ENCODE measurements around the gene DDX6.
"Not testable (repeated sequence)": the region's sequence is repeated elsewhere in the genome, so short reads cannot be mapped to it uniquely, and the experiment has no call there.

DNA sequence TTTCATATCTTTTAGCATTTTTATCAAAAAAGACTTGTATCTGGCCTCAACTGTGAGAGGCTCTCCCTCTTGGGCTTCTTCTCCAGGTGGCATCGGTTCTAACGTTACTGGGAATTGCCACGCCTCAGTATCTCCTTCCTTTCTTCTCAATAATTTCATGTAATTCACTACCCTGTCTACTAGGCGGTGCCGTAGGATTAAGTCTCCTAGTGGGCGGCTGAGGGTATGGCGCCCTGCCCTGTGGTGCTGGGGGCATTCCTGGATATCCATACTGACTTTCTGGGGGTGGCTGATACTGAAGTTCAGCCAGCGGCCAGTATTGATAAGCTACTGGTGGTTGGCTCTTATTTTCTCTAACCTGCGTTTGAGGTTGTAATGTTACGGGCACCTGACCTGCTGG, 62.9 kb downstream of the DDX6 start:
- TF ChIP-seq, protein P1, sequence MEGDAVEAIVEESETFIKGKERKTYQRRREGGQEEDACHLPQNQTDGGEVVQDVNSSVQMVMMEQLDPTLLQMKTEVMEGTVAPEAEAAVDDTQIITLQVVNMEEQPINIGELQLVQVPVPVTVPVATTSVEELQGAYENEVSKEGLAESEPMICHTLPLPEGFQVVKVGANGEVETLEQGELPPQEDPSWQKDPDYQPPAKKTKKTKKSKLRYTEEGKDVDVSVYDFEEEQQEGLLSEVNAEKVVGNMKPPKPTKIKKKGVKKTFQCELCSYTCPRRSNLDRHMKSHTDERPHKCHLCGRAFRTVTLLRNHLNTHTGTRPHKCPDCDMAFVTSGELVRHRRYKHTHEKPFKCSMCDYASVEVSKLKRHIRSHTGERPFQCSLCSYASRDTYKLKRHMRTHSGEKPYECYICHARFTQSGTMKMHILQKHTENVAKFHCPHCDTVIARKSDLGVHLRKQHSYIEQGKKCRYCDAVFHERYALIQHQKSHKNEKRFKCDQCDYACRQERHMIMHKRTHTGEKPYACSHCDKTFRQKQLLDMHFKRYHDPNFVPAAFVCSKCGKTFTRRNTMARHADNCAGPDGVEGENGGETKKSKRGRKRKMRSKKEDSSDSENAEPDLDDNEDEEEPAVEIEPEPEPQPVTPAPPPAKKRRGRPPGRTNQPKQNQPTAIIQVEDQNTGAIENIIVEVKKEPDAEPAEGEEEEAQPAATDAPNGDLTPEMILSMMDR (IDR thresholded peaks at IDR 0.05) = 0 out of 2 replicates have a peak, but pooled peaks have one; percentile 10
- not testable (repeated sequence) for TF ChIP-seq ZFX (IDR thresholded peaks at IDR 0.05; ENCODE audit: borderline replicate concordance)
